Coronary artery (tissue), 2 donors: ENCODE measurements around the gene MMAB.

Source experiments
- DNase-seq: peaks from one replicate; pipeline ENCODE4 v3.0.0-alpha.2; 2017; ENCODE audit warnings: low spot score
- H3K27ac ChIP-seq, 2 donors: fragments of 200-600 bp; sonication (generic); one replicate each; pipeline ENCODE4 v1.5.1; 2016 to 2019
- H3K4me3 ChIP-seq: fragments of 200-600 bp; sonication (generic); 2 replicates; pipeline ENCODE4 v1.5.1; 2016; ENCODE audit warnings: mild to moderate bottlenecking, moderate library complexity
- CTCF ChIP-seq: fragments of 200-600 bp; sonication (generic); IDR thresholded peaks from one replicate; pipeline ENCODE4 v1.5.1; 2019; ENCODE audit warnings: antibody characterized with exemption

Gene MMAB

DNA sequence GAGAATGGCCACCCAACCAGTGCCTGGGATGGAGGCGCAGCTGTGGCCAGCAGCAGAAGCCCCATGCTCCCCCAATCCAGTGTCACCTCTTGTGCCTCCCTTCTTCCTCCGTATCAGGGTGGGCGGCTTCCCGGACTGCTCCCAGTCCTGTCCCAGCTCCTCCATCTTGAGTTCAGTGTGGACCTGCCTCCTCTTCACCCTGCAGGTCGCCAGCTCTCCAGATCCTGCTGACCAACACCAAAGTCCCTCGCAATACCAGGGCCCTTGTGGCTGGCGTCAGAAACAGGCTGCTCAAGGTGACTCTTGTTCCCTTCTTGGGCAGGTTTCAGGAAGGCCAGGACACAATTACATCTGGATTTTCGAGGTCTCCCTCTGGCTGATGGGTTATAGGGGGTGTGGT lies 17.3 kb upstream of the MMAB start:
- H3K27ac ChIP-seq: no peak overlapping the region
- H3K4me3 ChIP-seq: no peak overlapping the region
- no peak for DNase-seq
- no peak for TF ChIP-seq CTCF

DNA sequence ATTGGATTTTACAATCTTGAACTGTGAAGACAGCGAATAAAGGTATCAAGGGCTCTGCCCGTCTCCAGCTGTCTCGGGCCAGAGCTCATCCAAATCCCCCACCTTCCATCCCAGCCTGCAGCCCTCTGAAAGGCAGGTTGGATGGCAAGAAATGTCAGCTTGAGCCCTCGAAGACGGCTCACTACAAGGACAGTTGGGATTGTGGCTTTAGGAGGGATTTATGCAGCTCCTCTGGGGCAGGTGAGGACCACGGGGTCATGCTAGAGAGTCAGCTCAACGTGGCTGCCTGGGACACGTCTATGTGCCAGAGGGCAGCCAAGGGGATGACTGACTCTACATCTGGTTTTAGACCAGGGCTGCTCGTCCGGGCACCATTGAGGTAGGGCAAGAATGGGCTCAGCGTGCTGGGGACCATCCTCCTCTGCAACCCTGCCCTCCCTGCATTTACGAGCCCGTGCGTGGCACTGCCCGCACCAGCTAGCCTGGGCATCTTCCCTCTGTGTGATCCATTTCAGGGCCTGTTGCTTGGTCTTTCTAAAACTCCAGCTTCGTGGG lies 16.5 kb upstream of the MMAB start:
- DNase-seq: no peak
- TF ChIP-seq CTCF: no peak
- no peak overlapping the region for H3K27ac ChIP-seq
- H3K4me3 ChIP-seq: no peak overlapping the region

DNA sequence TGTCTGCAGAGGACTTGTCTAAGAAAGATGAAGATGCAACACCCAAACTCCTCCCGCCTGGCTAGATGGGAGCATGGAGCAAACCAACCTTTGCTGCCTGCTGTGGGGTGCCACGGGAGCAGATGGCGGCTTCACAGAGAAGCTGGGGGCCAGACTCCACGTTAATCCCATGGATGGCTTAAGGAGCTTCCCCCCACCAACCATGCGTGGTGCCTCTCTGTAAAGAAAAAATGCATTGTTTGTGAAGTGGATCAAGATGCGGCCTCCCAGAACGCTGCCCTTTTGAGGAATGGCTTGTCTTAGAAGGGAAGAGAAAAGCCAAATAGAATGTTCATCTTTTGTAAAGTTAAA lies 15.9 kb upstream of the MMAB start:
- no peak for TF ChIP-seq CTCF
- Histone ChIP-seq H3K27ac (no peak overlapping the region), H3K4me3 (no peak overlapping the region)
- no peak for DNase-seq

DNA sequence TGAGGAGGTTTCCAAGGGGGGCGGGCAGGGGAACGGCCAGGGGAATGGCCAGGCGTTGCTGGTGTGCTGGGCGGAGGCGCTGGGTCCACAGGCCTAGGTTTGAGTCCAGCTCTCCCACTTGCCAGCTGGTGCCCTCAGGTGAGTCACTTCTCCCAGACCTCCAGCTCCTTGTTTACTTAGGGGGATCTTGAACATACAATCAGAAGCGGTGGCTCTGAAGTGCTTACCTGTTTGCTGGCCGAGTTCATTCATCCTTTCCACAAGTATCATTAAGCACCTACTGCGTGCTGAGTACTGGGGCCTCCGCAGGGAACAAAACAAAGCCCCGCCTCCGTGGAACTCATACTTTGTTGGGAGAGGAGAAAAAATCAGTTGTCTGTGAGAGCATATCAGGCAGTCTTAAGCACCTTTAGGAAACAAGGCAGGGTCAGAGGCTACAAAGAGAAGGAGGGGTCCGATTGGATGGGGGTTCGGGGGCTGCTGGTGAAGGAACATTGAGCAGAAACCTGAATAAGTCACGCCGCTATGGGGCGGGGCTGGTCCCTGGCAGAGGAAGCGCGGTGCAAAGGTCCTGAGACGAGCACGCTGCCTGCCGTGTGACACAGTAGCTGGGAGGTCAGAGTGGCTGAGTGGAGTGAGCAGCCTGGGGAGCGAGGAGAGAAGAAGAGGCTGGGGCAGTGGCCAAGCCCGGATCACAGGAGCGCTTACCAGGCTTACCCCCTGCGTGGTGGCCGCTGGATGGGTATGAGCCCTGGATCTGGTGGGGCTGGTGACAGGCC lies 15.3 kb upstream of the MMAB start:
- TF ChIP-seq CTCF: no peak
- no peak overlapping the region for H3K27ac ChIP-seq
- no peak overlapping the region for H3K4me3 ChIP-seq
- DNase-seq: no peak

- H3K27ac ChIP-seq: no peak overlapping the region
- DNase-seq: no peak
These were observed 14.6 kb upstream of the MMAB start for GRCh38 chr12:109587921-109588320.

GRCh38 chr12:109586385-109587296 lies 13.3 kb upstream of the MMAB start:
- Histone ChIP-seq H3K4me3 (no peak overlapping the region), H3K27ac (no peak overlapping the region)
- no peak for DNase-seq
- TF ChIP-seq CTCF: no peak

More at GRCh38 chr12:109587921-109588320, 14.6 kb upstream of the MMAB start:
- H3K4me3 ChIP-seq: no peak overlapping the region
- TF ChIP-seq CTCF: no peak
